Measurements from ENCODE around the gene KIF16B.
"Not testable (repeated sequence)": the region's sequence is repeated elsewhere in the genome, so short reads cannot be mapped to it uniquely, and the experiment has no call there.

KIF16B gene

GRCh38 chr20:16520154-16520553, 53.1 kb downstream of the KIF16B start:
- DNase-seq, result no peak

GRCh38 chr20:16519673-16520072, 53.6 kb downstream of the KIF16B start:
- not testable (repeated sequence) for DNase-seq

GRCh38 chr20:16518784-16519084, 54.5 kb downstream of the KIF16B start:
- no peak for DNase-seq

- DNase-seq, result no peak
Measured at GRCh38 chr20:16517946-16518783, 55.1 kb downstream of the KIF16B start.

- no peak for DNase-seq
Measured at GRCh38 chr20:16516794-16517193, 56.5 kb downstream of the KIF16B start.

- DNase-seq, result no peak
Measured at GRCh38 chr20:16515046-16515445, 58.2 kb downstream of the KIF16B start.

GRCh38 chr20:16514140-16514539, 59.1 kb downstream of the KIF16B start:
- no peak for DNase-seq

- DNase-seq, result no peak
Measured at GRCh38 chr20:16505894-16506293, 67.4 kb downstream of the KIF16B start.

- DNase-seq, result no peak
Measured at GRCh38 chr20:16501301-16501700, 71.9 kb downstream of the KIF16B start.

GRCh38 chr20:16500197-16500596, 73.1 kb downstream of the KIF16B start:
- no peak for DNase-seq

- no peak for DNase-seq
Measured at GRCh38 chr20:16498526-16499253, 74.6 kb downstream of the KIF16B start.

GRCh38 chr20:16497896-16498295, 75.4 kb downstream of the KIF16B start:
- no peak for DNase-seq

- DNase-seq, result no peak
Measured at GRCh38 chr20:16493486-16493885, 79.8 kb downstream of the KIF16B start.

- no peak for DNase-seq
Measured at GRCh38 chr20:16491294-16491905, 81.8 kb downstream of the KIF16B start.

- no peak for DNase-seq
Measured at GRCh38 chr20:16490696-16491095, 82.6 kb downstream of the KIF16B start.

GRCh38 chr20:16488616-16489015, 84.6 kb downstream of the KIF16B start:
- no peak for DNase-seq

- no peak for DNase-seq
Measured at GRCh38 chr20:16488086-16488485, 85.2 kb downstream of the KIF16B start.

GRCh38 chr20:16486532-16486931, 86.7 kb downstream of the KIF16B start:
- DNase-seq, result no peak

- no peak for DNase-seq
Measured at GRCh38 chr20:16485401-16485800, 87.8 kb downstream of the KIF16B start.

- DNase-seq, result no peak
Measured at GRCh38 chr20:16483024-16483423, 90.2 kb downstream of the KIF16B start.

GRCh38 chr20:16481977-16482376, 91.3 kb downstream of the KIF16B start:
- no peak for DNase-seq

GRCh38 chr20:16479666-16480065, 93.6 kb downstream of the KIF16B start:
- DNase-seq, result no peak

GRCh38 chr20:16477632-16478031, 95.6 kb downstream of the KIF16B start:
- no peak for DNase-seq

- DNase-seq, result no peak
Measured at GRCh38 chr20:16476032-16476431, 97.2 kb downstream of the KIF16B start.
